ENCODE results near the gene FAM83B. TPM values are rescaled to one million over a fixed set of nuclear protein-coding genes. Genes with fewer than 3 reads are reported as not detected.

FAM83B gene
- total and polyA plus RNA-seq, 10 of the 15 experiments (the other 5 are each of a cell fraction or from before 2014, with no cell fraction given): 0.05 TPM; not detected in 9

GRCh38 chr6:54835176-54835575 is 11.4 kb upstream of the FAM83B start:
- Histone ChIP-seq H3K27ac (ENCODE audit: control insufficient read depth, insufficient read depth) (no peak overlapping the region), H3K27me3 (replicated peaks in 1 of 2; ENCODE audit: control insufficient read depth in 2 of 2, insufficient read depth in 2 of 2, low read length in 1 of 2) (no peaks in the 10 kb centered on the region), H4K20me1 (ENCODE audit: control insufficient read depth, insufficient read depth) (no peaks in the 10 kb centered on the region), H2AFZ (ENCODE audit: control insufficient read depth, low read depth, low read length) (no peak overlapping the region), H3K79me2 (ENCODE audit: control insufficient read depth, insufficient read depth, low read length) (no peaks in the 10 kb centered on the region), H3K9me3 (replicated peaks; ENCODE audit: control insufficient read depth, insufficient read depth, low read length) (no peaks in the 10 kb centered on the region), H3K9ac (ENCODE audit: control insufficient read depth, insufficient read depth, low read length) (no peak overlapping the region), H3K4me1 (ENCODE audit: control insufficient read depth, insufficient read depth, low read length) (no peaks in the 10 kb centered on the region), H3K36me3 (ENCODE audit: control insufficient read depth in 2 of 2, insufficient read depth in 2 of 2, low read length in 1 of 2) (no peaks in the 10 kb centered on the region), H3K4me3 (no peak overlapping the region), H3K4me2 (ENCODE audit: control insufficient read depth, insufficient read depth) (no peak overlapping the region)
- WGBS (ENCODE audit: insufficient coverage, insufficient replicate concordance, low lambda C conversion rate, missing lambda C conversion rate): 6% methylated on average over 1 of the region's 1 CpG
- DNase-seq (ENCODE audit: low read depth, low spot score) (no peak), ATAC-seq (no peak), FAIRE-seq (no peak)
- RAD21 ChIA-PET (ENCODE audit: unreplicated experiment): no interaction called here
- in situ Hi-C loops (cut with MboI) (no loop called here), intact Hi-C loops (cut with micrococcal nuclease; ENCODE audit: unreplicated experiment) (no loop called here)
- SMC1A ChIA-PET (ENCODE audit: uncharacterized antibody, unreplicated experiment): interaction anchor here (0.8 kb wide), 1 partner anchor 98 kb away, joined by 3 read pairs; no protein-coding TSS in a partner anchor
- BruUV-seq (replicated peaks): no TSS peak
- TF ChIP-seq TBL1XR1 (IDR thresholded peaks at IDR 0.05; ENCODE audit: low read depth, low read length): no peak
- no peak for TF ChIP-seq FOXK2 (IDR thresholded peaks at IDR 0.05)
- no peak for TF ChIP-seq RB1 (IDR thresholded peaks at IDR 0.05; ENCODE audit: borderline replicate concordance)
- POLR2A ChIA-PET: no interaction called here
- CTCF ChIA-PET: interaction anchor here (1.3 to 1.9 kb wide), 2 partner anchors 11 to 117 kb away, joined by 3 to 8 read pairs; no protein-coding TSS in a partner anchor

GRCh38 chr6:54846857-54847674 is 495 bp downstream of the FAM83B start:
- Histone ChIP-seq H2AFZ (ENCODE audit: control insufficient read depth, low read depth, low read length) (no peak overlapping the region), H3K4me2 (ENCODE audit: control insufficient read depth, insufficient read depth) (no peak overlapping the region), H3K9ac (ENCODE audit: control insufficient read depth, insufficient read depth, low read length) (no peak overlapping the region), H3K27me3 (replicated peaks in 1 of 2; ENCODE audit: control insufficient read depth in 2 of 2, insufficient read depth in 2 of 2, low read length in 1 of 2) (no peaks in the 10 kb centered on the region; a peak in 1 of 4 replicates), H3K36me3 (ENCODE audit: control insufficient read depth in 2 of 2, insufficient read depth in 2 of 2, low read length in 1 of 2) (no peaks in the 10 kb centered on the region), H3K9me3 (replicated peaks; ENCODE audit: control insufficient read depth, insufficient read depth, low read length) (no peaks in the 10 kb centered on the region), H3K4me1 (ENCODE audit: control insufficient read depth, insufficient read depth, low read length) (no peaks in the 10 kb centered on the region), H3K27ac (ENCODE audit: control insufficient read depth, insufficient read depth) (no peak overlapping the region), H4K20me1 (ENCODE audit: control insufficient read depth, insufficient read depth) (no peaks in the 10 kb centered on the region), H3K79me2 (ENCODE audit: control insufficient read depth, insufficient read depth, low read length) (no peaks in the 10 kb centered on the region), H3K4me3 (no peak overlapping the region)
- intact Hi-C loops (cut with micrococcal nuclease; ENCODE audit: unreplicated experiment) (no loop called here), in situ Hi-C loops (cut with MboI) (no loop called here)
- ATAC-seq (no peak), DNase-seq (ENCODE audit: low read depth, low spot score) (no peak), FAIRE-seq (no peak)
- POLR2A ChIA-PET: no interaction called here
- BruUV-seq (replicated peaks): no TSS peak
- RAD21 ChIA-PET (ENCODE audit: unreplicated experiment): no interaction called here
- TF ChIP-seq, protein P1, sequence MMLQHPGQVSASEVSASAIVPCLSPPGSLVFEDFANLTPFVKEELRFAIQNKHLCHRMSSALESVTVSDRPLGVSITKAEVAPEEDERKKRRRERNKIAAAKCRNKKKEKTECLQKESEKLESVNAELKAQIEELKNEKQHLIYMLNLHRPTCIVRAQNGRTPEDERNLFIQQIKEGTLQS (IDR thresholded peaks at IDR 0.05; ENCODE audit: borderline replicate concordance, extremely low read depth, low read depth, low read length): no peak
- no peak for TF ChIP-seq SPI1 (IDR thresholded peaks at IDR 0.05; ENCODE audit: borderline replicate concordance, insufficient read depth, low read depth, low read length)
- no peak for TF ChIP-seq MYC (IDR thresholded peaks at IDR 0.05; ENCODE audit: insufficient read depth, insufficient read length, insufficient replicate concordance, low read length, severe bottlenecking)
- TF ChIP-seq ZZZ3 (IDR thresholded peaks at IDR 0.05; ENCODE audit: control insufficient read depth, insufficient read length, low read depth): no peak
- TF ChIP-seq POU2F2 (IDR thresholded peaks at IDR 0.05; ENCODE audit: borderline replicate concordance, low read depth, low read length): no peak
- TF ChIP-seq GATAD2B (conservative IDR thresholded peaks at IDR 0.05; ENCODE audit: low read depth): no peak
- no peak for TF ChIP-seq SRF (IDR thresholded peaks at IDR 0.05; ENCODE audit: low read depth in 2 of 2, low read length in 2 of 2)
- TF ChIP-seq CHD2 (IDR thresholded peaks at IDR 0.05; ENCODE audit: borderline replicate concordance, low read depth, low read length): no peak
- no peak for TF ChIP-seq ESRRA (IDR thresholded peaks at IDR 0.05; ENCODE audit: low read length)
- TF ChIP-seq JUND (IDR thresholded peaks at IDR 0.05; ENCODE audit: low read depth, low read length): no peak
- CTCF ChIA-PET: no interaction called here
- 24% methylated on average over 24 of the region's 35 CpGs for WGBS (ENCODE audit: insufficient coverage, insufficient replicate concordance, low lambda C conversion rate, missing lambda C conversion rate)
- SMC1A ChIA-PET (ENCODE audit: uncharacterized antibody, unreplicated experiment): no interaction called here

Data from GM12878 (cell line).